Measurements from ENCODE around the gene USP54.

The USP54 gene

GRCh38 chr10:73609116-73609515 is 18.0 kb upstream of the USP54 start:
- no peak for DNase-seq (ENCODE audit: low read depth)
- no peak for TF ChIP-seq CTCF (IDR thresholded peaks at IDR 0.05; ENCODE audit: insufficient read depth, low read depth, low read length, missing control alignments)
- H3K4me3 ChIP-seq (ENCODE audit: low read depth, low read length), result no peak overlapping the region

- no peak overlapping the region for H3K4me3 ChIP-seq (ENCODE audit: low read depth, low read length)
- DNase-seq (ENCODE audit: low read depth), result no peak
- TF ChIP-seq CTCF (IDR thresholded peaks at IDR 0.05; ENCODE audit: insufficient read depth, low read depth, low read length, missing control alignments), result no peak
Observed at GRCh38 chr10:73601486-73601921, 10.4 kb upstream of the USP54 start.

- no peak for DNase-seq (ENCODE audit: low read depth)
- no peak for TF ChIP-seq CTCF (IDR thresholded peaks at IDR 0.05; ENCODE audit: insufficient read depth, low read depth, low read length, missing control alignments)
- no peak overlapping the region for H3K4me3 ChIP-seq (ENCODE audit: low read depth, low read length)
Observed at GRCh38 chr10:73597346-73597745, 6.2 kb upstream of the USP54 start.

GRCh38 chr10:73593812-73594211 is 2.7 kb upstream of the USP54 start:
- TF ChIP-seq CTCF (IDR thresholded peaks at IDR 0.05; ENCODE audit: insufficient read depth, low read depth, low read length, missing control alignments), result no peak
- DNase-seq (ENCODE audit: low read depth), result no peak
- H3K4me3 ChIP-seq (ENCODE audit: low read depth, low read length), result no peak overlapping the region

GRCh38 chr10:73593110-73593509 is 2.0 kb upstream of the USP54 start:
- DNase-seq (ENCODE audit: low read depth), result no peak
- TF ChIP-seq CTCF (IDR thresholded peaks at IDR 0.05; ENCODE audit: insufficient read depth, low read depth, low read length, missing control alignments), result no peak

GRCh38 chr10:73591935-73592699 is 975 bp upstream of the USP54 start:
- peak; percentile 37 for DNase-seq (ENCODE audit: low read depth)
- TF ChIP-seq CTCF (IDR thresholded peaks at IDR 0.05; ENCODE audit: insufficient read depth, low read depth, low read length, missing control alignments), result no peak
- H3K4me3 ChIP-seq (ENCODE audit: low read depth, low read length), result no peak overlapping the region

More at GRCh38 chr10:73593110-73593509, 2.0 kb upstream of the USP54 start:
- no peak overlapping the region for H3K4me3 ChIP-seq (ENCODE audit: low read depth, low read length)
